AG20443 (cell line): Measurements from ENCODE around the gene KIAA1217.

Source experiments
- DNase-seq: peaks from one replicate; pipeline ENCODE4 v3.0.0; 2012; ENCODE audit warnings: low spot score, mixed read lengths

KIAA1217 gene

DNA sequence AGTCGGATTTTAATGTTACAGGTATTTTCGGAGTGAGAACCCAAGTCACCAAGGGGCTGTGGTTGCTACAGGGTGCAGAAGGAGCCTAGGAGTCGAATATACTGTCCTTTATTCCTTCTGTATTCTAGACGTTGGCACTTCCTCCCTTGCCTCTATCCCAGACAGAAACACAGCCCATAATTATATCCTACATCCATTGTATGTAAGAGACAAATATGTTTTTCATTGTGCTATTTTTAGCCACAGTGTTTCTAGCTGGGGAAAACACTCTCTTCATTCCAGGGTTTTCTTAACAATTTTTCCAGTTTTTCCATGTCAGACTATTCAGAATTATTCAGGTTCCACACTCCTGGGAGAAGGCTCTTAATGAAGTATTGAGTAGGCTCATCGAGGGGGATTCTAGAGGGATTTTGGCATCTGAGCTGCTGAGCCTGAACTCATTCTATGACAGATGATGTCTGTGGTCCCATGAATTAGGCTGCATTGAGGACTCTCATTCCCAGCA, 32.6 kb downstream of the KIAA1217 start:
- no peak for DNase-seq

DNA sequence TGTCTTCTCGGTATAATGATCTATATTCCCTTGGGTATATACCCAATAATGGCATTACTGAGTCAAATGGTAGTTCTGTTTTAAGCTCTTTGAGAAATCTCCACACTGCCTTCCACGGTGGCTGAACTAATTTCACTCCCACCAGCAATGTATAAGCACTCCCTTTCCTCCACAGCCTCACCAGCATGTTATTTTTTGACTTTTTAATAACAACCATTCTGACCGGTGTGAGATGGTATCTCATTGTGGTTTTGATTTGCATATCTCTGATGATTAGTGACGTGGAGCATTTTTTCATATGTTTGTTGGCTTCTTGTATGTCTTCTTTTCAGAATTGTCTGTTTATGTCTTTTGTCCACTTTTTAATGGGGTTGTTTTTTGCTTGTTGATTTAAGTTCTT, 33.6 kb downstream of the KIAA1217 start:
- DNase-seq = no peak

DNA sequence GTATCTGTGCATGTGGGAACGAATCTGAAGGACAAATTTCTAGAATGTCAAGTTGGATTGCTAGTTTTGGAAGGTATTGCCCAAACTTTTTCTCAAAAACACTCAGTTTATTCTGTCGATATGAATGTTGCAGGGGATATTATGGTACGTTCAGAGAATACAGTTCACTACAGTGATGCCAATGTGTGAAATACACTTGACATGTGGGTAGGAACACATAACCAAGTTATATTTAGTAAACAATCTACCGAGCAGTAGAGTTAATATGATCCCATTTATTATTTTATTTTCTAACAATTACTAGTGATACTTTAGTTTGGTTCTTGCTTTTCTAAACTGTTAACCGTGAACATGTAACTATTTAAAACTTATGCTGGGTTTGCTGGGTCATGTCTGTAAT, 37.4 kb downstream of the KIAA1217 start:
- DNase-seq = no peak

DNA sequence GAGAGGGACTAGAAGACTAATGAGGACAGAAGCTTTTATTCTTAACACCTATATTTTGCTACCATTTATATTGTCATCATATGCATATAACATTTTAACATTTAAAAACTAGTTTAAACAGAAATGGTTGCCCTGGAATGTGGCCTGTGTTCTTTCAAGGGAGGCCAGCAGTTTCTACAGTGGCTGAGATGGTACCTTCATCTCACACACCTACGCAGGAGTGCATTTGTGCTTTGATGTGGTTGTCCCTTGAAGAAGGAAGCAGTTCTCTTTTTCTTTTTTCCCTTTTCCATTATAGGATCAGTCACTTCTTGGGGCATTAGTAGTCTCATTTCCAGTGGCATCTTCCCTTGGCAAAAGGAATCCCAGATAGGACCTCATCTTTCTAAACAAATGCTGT, 38.9 kb downstream of the KIAA1217 start:
- no peak for DNase-seq

DNA sequence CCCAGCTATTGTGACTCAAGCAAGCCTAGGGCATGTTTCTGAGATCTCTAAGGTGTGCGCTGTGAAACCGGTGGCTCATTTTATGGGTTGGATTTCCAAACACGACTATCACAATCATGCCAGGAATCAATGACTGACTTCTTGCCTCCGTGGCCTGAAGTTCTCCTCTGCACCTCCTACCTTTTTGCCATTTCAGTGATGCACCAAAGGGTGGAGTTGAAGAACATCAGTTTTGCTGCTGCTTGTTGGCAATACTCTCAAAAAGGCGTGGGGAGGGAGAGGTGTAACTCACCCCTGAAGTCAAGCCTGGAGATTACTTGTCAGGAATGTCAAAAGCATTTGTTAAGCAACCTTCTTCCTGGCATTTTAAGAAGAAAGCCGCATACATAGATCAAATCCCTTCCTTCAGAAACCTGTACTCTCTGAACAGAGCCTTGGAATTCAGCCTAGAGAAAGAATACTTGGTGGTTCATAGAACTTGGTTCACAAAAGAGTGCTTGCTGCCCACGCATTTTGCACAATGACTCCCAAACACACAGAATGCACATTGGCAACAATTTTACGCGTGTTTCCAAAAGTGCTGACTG, 41.0 kb downstream of the KIAA1217 start:
- DNase-seq = no peak

DNA sequence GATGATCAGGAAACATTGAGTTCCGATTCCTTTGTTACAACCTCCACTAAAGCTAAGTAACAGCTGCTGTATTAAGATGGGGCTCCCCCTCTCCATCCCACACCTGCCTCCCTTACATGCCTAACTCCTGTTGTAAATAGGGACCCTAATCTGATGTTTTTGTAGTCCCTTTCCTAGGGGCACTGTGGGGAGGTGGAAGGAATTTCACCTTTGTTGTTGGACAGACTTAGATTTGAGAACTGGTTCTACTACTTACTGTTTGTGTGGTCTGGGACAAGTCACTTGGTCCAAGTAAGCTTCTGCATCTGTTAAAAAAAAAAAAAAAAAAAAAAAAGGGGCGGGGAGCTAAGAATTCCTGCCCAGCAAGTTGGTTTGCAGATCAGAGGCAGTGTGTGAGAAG, 42.6 kb downstream of the KIAA1217 start:
- no peak for DNase-seq

DNA sequence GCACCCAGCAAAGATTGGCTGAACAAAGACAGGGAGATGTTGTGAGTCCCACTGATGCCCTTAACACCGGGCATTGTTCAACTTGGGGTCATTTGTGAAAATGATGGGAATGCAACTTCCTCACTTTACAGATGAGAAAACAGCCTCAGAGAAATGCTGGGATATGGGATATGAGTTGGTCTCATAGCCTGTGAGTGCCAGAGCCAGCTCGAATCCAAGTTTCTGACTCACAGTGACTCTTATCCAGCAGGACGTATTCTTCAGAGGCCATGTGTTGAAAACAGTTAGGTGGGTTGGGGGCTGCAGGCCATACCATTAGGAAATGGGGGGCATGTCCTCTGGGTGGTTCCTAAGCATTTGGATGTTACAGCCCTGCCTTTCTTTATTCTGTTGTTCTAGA, 45.2 kb downstream of the KIAA1217 start:
- peak; percentile 64 for DNase-seq

DNA sequence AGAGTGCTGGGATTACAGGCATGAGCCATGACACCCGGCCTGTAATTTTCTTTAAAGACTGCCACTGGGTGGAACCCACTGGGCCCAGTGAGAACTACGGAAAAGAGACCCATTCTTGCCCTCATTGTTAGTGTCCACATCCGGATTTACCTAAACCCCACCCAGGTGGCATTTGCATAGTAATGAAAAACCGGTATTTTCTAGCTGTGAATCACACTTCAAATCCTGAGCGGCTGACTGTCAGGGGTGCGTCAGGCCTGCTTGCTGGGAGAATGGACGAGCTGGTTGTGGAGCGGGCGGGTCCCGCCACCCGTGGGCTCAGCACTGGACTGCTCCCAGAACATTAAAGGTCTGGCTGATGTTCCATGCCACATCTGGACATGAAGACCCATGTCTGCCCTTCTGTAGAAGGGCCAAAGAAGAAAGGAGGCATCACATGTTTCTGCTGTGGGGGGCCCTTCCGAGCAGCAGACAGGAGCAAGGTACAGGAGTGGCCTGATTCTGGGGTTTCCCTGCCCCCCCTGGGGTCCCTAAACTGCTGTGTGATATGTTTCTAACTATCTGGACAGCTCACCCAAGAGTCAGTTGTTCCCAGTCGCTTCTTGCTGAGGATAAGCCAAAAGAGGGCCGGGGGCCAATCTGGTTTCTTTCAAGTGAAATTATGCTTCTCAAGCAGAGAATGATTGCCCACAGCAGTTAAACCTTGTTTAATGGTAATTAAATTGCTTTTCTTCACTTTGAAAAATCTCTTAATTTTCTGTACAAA, 46.4 kb downstream of the KIAA1217 start:
- peak; percentile 31 for DNase-seq

DNA sequence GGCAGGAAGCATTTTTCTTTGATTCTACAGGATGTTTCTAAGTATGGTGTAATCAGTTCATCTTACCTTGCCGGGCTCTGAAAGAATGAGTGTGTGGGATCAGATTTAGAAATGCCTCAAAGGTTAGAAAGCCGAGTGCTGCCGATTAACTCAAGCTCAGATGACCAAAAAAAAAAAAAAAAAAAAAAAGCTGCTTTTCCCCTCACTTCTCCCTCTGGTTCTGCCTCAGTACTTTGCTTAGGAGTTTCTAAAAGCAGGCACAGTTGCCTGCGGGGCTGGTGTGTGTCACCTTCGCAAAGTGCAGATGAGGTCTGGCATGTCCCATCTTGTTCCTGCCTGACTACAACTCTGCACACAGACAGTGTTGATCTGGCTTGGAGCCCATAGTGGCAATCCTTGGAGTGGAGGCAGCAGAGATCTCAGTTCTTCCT, 47.0 kb downstream of the KIAA1217 start:
- no peak for DNase-seq

DNA sequence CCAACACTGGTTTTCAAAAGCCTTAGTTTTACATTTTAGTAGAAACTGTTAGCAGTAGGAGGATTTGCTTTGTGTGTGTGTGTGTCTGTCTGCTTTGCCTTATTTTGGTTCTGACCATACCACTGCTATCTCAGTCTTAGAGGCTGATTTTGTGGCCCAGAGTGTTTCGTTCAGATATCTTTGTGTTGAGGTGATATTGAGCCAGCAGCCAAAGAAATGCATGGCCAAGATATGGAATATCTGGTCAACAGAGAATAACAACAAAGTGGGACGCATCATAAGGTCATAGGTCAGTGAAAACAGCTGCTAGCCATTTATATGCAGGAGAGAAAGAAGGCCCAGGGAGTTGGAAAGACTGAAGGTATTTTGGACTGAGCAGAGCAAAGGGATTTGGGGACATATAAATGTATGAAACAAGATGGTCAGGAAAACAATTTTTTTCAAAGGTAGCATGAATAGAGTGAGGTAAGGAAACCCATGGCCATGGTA, 47.7 kb downstream of the KIAA1217 start:
- no peak for DNase-seq

DNA sequence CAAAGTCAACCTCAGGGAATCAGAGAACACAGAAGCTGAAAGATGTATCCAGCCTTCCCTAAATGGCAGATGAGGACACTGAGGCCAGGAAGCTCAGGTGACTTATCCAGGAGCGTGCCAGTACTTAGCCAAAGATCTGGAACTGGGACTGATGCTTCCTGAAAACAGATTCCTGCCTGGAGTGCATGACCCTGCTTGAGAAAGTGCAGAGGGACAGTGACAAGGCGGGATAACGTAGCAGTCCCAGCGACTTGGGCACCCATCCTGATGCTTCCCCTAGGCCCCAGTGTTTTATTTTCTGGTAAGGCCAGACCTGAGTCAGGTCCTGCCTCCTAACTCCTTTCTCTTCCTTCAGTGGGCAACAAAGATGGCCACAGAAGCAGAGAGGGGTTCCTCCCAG, 48.6 kb downstream of the KIAA1217 start:
- DNase-seq = no peak

DNA sequence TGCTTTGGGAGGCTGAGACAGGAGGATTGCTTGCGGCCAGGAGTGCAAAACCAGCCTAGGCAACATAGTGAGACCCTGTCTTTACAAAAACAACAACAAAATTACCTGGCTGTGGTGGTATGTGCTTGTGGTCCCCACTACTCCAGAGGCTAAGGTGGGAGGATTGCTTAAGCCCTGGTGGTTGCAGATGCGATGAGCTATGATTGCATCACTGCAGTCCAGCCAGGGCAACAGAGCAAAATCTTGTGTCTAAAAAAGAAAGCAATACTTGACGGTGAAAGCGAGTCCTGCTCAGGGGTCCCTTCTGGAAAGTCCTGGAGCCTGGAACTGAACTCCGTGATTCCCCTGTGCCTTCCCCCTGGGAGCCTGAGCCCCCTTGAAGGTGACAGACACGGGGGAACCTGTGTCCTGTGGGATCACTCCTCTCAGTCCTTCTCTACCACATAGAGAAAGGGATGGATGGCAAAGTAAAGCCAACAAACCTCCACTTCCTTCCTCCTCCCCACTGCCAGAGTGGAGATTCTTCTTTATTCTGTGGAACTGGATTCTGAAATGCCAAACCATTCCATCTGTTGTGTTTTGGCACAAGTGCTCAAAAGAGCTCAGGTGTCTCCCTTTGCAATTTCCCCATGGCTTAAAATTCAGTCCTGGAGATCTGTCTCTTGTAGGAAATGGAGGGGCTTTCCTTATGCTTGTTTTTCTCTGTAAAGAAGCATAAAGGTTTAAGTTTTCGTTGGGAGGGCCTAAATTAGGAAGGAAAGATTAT, 50.6 kb downstream of the KIAA1217 start:
- DNase-seq = no peak

DNA sequence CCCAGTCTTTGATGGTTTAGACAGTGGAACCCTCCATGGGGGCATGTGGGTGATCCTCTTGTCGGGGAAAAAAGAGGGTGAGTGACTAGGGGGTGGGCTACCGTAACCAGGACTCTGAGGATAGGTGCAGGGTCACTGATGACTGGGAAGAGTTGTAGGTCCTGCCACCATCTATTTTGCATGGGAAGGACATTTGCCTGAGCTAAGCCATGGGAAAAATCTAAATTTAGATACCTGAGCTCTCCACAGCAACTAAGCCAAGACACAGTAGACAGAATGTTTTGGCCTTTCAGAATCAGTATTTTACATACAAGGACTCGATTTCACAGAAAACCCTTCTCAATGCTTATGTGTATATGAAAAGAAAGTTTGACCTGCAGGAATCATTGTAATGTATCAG, 52.7 kb downstream of the KIAA1217 start:
- DNase-seq = no peak

DNA sequence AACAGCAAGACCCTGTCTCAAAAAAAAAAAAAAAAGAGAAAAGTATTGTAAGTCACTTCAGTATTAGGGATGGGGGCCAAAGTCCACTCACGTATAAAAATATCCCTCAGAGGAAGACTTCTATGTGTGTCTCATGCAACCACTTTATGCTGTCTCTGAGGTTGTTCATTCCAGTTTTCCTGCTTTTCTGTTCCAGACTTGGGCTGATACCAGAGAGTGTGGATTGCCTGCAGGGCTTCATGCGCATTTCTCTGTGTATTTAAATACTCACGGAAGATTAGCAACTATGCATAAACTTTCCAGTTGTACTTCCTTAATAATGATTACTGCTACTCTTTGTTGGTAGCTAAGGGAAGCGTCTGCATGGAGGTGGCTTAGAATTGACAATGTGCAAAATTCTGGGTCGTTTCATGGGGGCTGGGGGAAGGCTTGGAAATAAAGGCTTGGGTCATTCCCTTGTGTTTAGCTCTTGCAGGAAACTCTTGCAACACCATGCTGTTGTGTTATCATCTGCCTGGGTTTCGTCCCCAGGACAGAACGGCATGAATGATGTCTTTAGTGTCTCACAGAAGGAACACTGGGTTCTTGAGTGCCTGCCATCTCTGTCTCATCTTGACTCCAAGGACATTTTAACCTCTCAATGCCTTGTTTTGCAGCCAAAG, 54.1 kb downstream of the KIAA1217 start:
- DNase-seq = no peak

DNA sequence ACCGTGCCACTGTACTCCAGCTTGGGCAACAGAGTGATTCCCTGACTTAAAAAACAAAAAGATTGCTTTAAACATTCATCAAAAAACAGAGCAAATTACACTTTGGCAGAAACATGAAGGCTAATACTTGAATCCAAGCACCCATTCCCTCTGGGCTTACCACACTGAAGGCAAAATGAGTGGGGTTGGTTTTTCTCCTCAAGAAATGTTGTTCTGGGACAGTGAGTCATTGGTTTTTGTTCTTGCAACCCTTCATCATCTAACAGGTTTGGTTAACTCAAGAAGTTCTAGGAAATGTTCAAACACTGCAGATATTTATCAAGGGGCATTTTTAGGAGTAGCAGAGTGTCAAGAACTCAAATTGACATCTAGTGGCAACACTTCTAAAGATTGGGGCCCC, 60.5 kb downstream of the KIAA1217 start:
- no peak for DNase-seq

DNA sequence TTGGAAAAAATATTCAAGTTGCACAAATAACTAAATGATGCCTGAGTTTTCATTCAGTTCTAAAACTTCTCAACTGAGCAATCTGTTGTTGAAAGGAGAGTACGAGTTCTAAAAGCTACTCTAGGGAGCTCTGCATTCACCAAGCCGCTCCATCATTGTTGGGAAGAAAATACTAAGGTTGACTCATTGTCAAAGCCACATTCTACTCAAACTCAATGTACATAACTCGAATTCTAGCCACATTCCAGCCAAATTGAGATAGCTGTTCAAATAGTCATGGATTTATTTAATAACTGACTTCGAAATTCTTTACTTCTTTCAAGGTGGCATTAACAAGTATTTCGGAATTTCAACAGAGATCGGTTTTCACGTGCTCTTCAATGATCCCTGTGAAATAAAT, 63.4 kb downstream of the KIAA1217 start:
- DNase-seq = no peak

DNA sequence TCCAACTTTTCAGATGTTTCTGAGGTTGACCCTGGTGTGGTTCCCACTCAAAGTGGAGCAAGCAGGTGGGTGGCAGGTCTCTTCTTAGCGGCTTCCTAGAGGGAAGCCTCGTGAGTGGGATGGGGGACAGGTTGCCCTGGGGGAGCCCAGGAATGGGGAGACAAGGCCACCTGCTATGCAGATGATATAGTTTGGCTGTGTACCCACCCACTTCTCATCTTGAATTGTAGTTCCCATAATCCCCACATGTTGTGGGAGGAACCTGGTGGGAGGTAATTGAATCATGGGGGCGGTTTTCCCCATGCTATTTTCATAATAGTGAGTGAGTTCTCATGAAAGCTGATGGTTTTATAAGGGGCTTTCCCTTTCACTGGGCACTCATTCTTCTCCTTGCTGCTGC, 68.3 kb downstream of the KIAA1217 start:
- DNase-seq = no peak

DNA sequence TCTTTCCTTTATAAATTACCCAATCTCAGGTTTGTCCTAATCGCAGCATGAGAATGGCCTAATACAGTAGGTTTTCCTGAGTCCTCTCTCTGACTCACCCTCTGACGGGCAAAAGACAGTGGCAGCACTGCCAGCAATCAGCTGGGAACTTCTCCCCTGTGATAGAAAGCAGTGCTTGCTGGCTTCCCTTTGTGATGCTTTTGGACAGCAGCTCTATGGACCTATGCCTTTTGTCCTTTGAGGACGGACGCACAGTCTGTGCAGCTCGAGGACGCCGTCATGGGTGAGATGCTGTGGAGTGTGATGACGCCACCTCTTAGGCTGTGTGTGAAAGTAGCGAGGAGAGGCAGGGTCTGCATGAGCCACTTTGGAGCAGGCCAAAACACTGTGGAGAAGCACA, 68.8 kb downstream of the KIAA1217 start:
- DNase-seq = no peak

DNA sequence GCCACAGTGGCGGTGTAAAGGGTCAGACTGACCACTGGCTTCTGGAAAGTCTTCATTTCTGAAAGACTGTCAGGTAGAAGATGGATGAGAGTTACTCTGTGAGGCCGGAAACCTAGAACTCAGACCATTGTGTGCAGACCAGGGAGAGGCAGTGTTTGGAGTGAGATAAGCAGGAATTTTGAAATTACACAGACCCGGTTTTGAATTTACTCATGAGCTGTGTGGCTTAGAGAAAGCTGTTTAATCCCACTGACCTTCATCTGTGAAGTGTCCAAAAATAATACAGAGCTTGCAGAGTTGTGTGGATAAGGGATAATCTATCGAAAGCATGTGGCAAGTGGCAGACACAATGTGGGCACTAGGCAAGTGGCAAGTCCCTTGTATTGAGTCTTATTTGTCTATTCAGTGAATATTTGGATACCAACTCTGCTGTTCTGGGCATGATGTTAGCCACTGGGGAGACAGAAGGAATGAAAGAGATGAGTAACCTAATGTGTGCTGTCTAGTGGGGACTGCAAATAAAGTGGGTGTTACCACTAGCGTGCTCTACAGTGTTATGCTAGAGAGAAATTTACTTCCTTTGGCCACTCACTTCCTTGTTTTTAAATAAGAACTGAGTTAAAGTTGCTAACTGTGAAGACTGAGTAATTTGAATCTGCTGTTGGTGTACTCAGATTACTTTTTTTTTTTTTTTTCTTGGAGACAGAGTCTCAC, 69.4 kb downstream of the KIAA1217 start:
- no peak for DNase-seq

DNA sequence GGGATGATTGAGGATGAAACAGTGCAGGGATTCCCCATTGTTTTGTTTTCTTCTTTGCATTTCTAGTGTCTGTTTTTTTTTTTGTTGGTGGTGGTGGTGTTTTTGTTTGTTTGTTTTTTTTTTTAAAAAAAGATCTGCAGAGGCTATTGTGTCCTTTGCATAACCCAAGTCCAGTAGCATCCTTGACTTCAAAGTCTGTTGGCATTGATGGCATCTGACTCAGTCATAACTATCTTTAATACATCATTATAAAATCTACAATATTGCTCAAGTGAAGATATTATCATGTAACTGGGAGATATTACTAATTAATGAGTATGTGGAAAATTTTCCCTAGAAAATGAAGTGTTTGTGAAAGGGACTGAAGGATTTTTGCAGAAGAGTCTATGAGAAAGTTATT, 70.2 kb downstream of the KIAA1217 start:
- no peak for DNase-seq

DNA sequence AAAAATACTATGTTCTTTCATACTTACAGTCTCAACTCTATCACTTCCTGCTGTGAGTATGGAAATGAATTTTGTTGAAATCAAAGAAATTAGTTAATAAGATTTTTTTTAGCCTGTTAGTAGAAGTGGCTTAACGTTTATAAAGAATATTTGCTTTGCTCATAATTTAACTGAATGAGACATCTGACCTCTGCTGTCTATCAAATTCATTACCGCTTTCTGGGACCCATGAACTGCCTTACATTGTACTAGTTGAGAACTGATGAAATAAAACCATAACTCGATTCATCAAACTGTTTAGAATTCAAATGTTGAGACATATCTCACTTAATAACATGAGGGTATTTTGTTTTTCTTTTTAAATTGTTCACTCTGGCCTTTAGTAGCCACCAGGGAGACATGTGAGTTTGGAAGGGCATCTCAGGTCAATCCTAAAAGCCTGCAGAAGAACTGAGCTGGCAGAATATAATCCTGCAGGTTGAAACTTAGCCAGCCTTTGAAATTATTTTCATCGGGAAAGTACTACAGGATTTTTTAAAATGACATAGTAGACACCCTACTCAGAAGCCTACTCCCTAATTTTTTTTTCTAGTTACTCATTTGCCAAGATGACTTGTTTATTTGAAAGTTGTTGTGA, 78.7 kb downstream of the KIAA1217 start:
- DNase-seq = no peak
